ENCODE data around the gene JHY.

The JHY gene

DNA sequence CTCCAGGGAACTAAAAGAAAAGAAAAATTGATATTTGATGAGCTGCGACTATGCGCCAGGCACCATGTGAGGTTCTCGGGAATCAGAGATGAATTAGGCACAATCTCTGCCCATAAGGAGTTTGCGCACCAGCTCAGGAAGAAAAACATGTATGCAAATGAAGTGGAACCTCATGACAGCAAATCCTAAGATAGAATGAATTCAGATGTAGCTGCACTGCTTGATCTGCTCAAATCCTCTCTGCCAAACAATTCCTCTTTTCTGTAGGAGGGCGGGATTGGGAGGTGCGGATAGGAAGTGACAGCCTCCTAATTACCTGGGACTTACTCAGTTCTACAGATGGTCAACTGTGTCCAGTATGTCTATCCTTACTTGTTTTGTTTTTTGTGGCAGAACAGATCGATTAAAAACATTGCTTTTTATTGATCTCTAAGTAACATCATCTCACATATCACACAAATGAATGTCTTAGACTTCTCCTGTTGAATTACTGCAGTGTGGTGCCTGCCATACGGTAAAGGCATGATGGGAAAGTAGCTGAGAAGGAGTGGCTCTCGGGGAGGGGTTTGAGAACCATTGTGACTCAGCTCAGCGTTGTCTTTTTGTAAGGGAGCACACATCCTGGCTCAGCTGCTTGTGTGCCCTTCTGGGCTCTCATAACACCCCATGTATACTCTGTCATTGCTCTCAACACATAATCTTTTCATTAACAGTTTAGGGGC lies 30.3 kb upstream of the JHY start:
- peak overlapping the region; percentile 59 for H3K4me2 ChIP-seq (ENCODE audit: low read length)
- no peaks in the 10 kb centered on the region for H3K27me3 ChIP-seq (ENCODE audit: insufficient read depth, low read length)
- no peaks in the 10 kb centered on the region for H3F3A ChIP-seq (ENCODE audit: insufficient read depth, low read length)
- no peaks in the 10 kb centered on the region for H3K9me3 ChIP-seq (ENCODE audit: low read length)
- H3K9me2 ChIP-seq (ENCODE audit: low read depth, low read length) = no peaks in the 10 kb centered on the region
- peaks cover 52% of the 10 kb centered on the region for H3K4me1 ChIP-seq (ENCODE audit: insufficient read depth, low read length, severe bottlenecking)
- H3K79me2 ChIP-seq (ENCODE audit: insufficient read depth, low read length) = no peaks in the 10 kb centered on the region
- H2AFZ ChIP-seq (ENCODE audit: low read length) = 0 out of 2 replicates have a peak overlapping the region, but pooled peaks have one; percentile 5
- TF ChIP-seq, protein P1, sequence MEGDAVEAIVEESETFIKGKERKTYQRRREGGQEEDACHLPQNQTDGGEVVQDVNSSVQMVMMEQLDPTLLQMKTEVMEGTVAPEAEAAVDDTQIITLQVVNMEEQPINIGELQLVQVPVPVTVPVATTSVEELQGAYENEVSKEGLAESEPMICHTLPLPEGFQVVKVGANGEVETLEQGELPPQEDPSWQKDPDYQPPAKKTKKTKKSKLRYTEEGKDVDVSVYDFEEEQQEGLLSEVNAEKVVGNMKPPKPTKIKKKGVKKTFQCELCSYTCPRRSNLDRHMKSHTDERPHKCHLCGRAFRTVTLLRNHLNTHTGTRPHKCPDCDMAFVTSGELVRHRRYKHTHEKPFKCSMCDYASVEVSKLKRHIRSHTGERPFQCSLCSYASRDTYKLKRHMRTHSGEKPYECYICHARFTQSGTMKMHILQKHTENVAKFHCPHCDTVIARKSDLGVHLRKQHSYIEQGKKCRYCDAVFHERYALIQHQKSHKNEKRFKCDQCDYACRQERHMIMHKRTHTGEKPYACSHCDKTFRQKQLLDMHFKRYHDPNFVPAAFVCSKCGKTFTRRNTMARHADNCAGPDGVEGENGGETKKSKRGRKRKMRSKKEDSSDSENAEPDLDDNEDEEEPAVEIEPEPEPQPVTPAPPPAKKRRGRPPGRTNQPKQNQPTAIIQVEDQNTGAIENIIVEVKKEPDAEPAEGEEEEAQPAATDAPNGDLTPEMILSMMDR (IDR thresholded peaks at IDR 0.05; ENCODE audit: low read length) = no peak
- TF ChIP-seq EZH2 (IDR thresholded peaks at IDR 0.05; ENCODE audit: borderline replicate concordance, low read length) = no peak
- H3K9ac ChIP-seq (ENCODE audit: low read length) = peak overlapping the region; percentile 34; the same call in 1 of the 2 replicates
- peak overlapping the region; percentile 51 for H3K4me3 ChIP-seq (ENCODE audit: low read depth, low read length, poor library complexity, severe bottlenecking)
- H3K27ac ChIP-seq (ENCODE audit: low read depth, low read length, poor library complexity, severe bottlenecking) = peak overlapping the region; percentile 79
- H4K20me1 ChIP-seq (ENCODE audit: insufficient read depth, low read length) = no peaks in the 10 kb centered on the region
- H3K36me3 ChIP-seq (ENCODE audit: insufficient read depth, low read length) = no peaks in the 10 kb centered on the region

DNA sequence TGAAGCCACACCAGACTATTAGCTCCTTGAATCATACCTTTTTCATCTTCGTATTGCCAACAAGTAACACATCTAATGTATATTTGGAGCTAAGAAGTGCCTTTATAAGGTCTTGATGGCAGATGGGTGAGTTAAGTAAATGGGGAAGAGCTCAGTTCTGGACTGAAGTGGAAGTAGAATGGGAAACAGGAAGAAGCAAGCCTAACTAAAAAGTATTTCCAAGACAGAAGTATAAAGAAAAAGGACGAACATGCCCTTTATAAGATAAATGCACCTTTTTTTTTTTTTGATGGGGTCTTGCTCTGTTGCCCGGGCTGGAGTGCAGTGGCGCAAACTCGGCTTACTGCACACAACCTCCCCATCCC lies 29.8 kb upstream of the JHY start:
- Histone ChIP-seq H2AFZ (ENCODE audit: low read length) (no peak overlapping the region), H3K36me3 (ENCODE audit: insufficient read depth, low read length) (no peaks in the 10 kb centered on the region), H4K20me1 (ENCODE audit: insufficient read depth, low read length) (no peaks in the 10 kb centered on the region), H3K9me3 (ENCODE audit: low read length) (no peaks in the 10 kb centered on the region), H3K9ac (ENCODE audit: low read length) (peak overlapping the region; percentile 34; the same call in 1 of the 2 replicates), H3K27ac (ENCODE audit: low read depth, low read length, poor library complexity, severe bottlenecking) (peak overlapping the region; percentile 79), H3K4me2 (ENCODE audit: low read length) (peak overlapping the region; percentile 59; the same call in 1 of the 2 replicates), H3K9me2 (ENCODE audit: low read depth, low read length) (no peaks in the 10 kb centered on the region), H3K27me3 (ENCODE audit: insufficient read depth, low read length) (no peaks in the 10 kb centered on the region), H3F3A (ENCODE audit: insufficient read depth, low read length) (no peaks in the 10 kb centered on the region), H3K4me3 (ENCODE audit: low read depth, low read length, poor library complexity, severe bottlenecking) (no peak overlapping the region), H3K79me2 (ENCODE audit: insufficient read depth, low read length) (no peaks in the 10 kb centered on the region), H3K4me1 (ENCODE audit: insufficient read depth, low read length, severe bottlenecking) (peaks cover 47% of the 10 kb centered on the region)
- TF ChIP-seq, protein P1 (IDR thresholded peaks at IDR 0.05; ENCODE audit: low read length) = no peak
- TF ChIP-seq EZH2 (IDR thresholded peaks at IDR 0.05; ENCODE audit: borderline replicate concordance, low read length) = no peak

DNA sequence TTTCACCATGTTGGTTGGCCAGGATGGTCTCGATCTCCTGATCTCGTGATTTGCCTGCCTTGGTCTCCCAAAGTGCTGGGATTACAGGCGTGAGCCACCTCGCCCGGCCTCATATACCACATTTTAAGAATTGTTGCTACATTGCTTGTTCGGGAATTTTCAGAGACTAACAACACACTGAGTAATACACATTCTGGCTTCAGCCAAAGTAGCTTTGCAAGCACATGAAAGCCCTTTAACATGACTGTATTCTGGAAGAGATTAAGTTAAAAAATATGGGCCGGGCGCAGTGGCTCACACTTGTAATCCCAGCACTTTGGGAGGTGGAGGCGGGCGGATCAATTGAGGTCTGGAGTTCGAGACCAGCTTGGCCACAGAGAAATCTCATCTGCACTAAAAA lies 29.3 kb upstream of the JHY start:
- peaks cover 44% of the 10 kb centered on the region for H3K4me1 ChIP-seq (ENCODE audit: insufficient read depth, low read length, severe bottlenecking)
- H2AFZ ChIP-seq (ENCODE audit: low read length) = no peak overlapping the region
- H3K27ac ChIP-seq (ENCODE audit: low read depth, low read length, poor library complexity, severe bottlenecking) = peak overlapping the region; percentile 79
- H3K9ac ChIP-seq (ENCODE audit: low read length) = no peak overlapping the region
- TF ChIP-seq EZH2 (IDR thresholded peaks at IDR 0.05; ENCODE audit: borderline replicate concordance, low read length) = no peak
- TF ChIP-seq, protein P1 (IDR thresholded peaks at IDR 0.05; ENCODE audit: low read length) = no peak
- no peaks in the 10 kb centered on the region for H3K27me3 ChIP-seq (ENCODE audit: insufficient read depth, low read length)
- no peaks in the 10 kb centered on the region for H3K36me3 ChIP-seq (ENCODE audit: insufficient read depth, low read length)
- H3K9me2 ChIP-seq (ENCODE audit: low read depth, low read length) = no peaks in the 10 kb centered on the region
- no peaks in the 10 kb centered on the region for H3F3A ChIP-seq (ENCODE audit: insufficient read depth, low read length)
- no peak overlapping the region for H3K4me3 ChIP-seq (ENCODE audit: low read depth, low read length, poor library complexity, severe bottlenecking)
- no peaks in the 10 kb centered on the region for H3K9me3 ChIP-seq (ENCODE audit: low read length)
- no peak overlapping the region for H3K4me2 ChIP-seq (ENCODE audit: low read length)
- no peaks in the 10 kb centered on the region for H3K79me2 ChIP-seq (ENCODE audit: insufficient read depth, low read length)
- no peaks in the 10 kb centered on the region for H4K20me1 ChIP-seq (ENCODE audit: insufficient read depth, low read length)
